ENCODE results near the gene LIN54.

DNA sequence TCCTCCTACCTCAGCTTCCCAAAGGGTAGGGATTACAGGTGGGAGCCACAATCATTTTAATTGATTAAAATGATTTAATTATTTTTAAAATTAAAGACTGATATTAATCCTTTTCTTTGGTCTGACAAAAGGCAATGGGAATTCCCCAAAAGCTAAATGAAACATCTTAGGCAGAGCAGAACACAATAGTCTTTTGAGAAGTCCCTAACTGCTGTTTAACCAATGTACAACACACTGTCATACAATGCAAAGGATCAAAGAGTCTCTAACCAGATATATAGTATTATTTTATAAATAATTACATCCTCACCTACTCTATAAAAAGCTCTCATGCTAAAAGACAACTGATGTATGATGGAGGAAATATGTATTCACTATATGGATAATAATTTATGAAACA is 63.1 kb downstream of the LIN54 start:
- TF ChIP-seq SUZ12 (IDR thresholded peaks at IDR 0.05; ENCODE audit: extremely low read depth, insufficient read depth, insufficient read length) (no peak), ZNF274 (IDR thresholded peaks at IDR 0.05; ENCODE audit: low read depth, low read length) (no peak), YY1 (IDR thresholded peaks at IDR 0.05; ENCODE audit: insufficient read depth, insufficient read length) (no peak)
